HG03378 (cell line): Measurements from ENCODE around the gene SLC25A29.
A peak's percentile ranks its signal among the peaks of the same experiment; 100 is the strongest.
"Not testable (repeated sequence)": the region's sequence is repeated elsewhere in the genome, so short reads cannot be mapped to it uniquely, and the experiment has no call there.

Source experiments
- ATAC-seq: cut with Tn5 transposase; IDR thresholded peaks from one replicate; pipeline ENCODE4 v1.9.1; 2021; ENCODE audit warnings: mild to moderate bottlenecking, moderate library complexity; ENCODE audit not compliant: unreplicated experiment

The SLC25A29 gene

GRCh38 chr14:100294963-100295330 lies 11.3 kb downstream of the SLC25A29 start:
- no peak for ATAC-seq

- no peak for ATAC-seq
Measured at GRCh38 chr14:100294213-100294962, 11.9 kb downstream of the SLC25A29 start.

- ATAC-seq: no peak
Measured at GRCh38 chr14:100293497-100294212, 12.6 kb downstream of the SLC25A29 start.

GRCh38 chr14:100292776-100293461 lies 13.3 kb downstream of the SLC25A29 start:
- no peak for ATAC-seq

GRCh38 chr14:100292301-100292775 lies 13.9 kb downstream of the SLC25A29 start:
- no peak for ATAC-seq

- no peak for ATAC-seq
Measured at GRCh38 chr14:100291305-100292075, 14.8 kb downstream of the SLC25A29 start.

- ATAC-seq: no peak
Measured at GRCh38 chr14:100290607-100291304, 15.5 kb downstream of the SLC25A29 start.

- no peak for ATAC-seq
Measured at GRCh38 chr14:100289916-100290606, 16.2 kb downstream of the SLC25A29 start.

GRCh38 chr14:100288382-100289185 lies 17.7 kb downstream of the SLC25A29 start:
- ATAC-seq: no peak

GRCh38 chr14:100287998-100288295 lies 18.3 kb downstream of the SLC25A29 start:
- ATAC-seq: not testable (repeated sequence)

- no peak for ATAC-seq
Measured at GRCh38 chr14:100287202-100287997, 18.8 kb downstream of the SLC25A29 start.

- no peak for ATAC-seq
Measured at GRCh38 chr14:100286484-100287191, 19.6 kb downstream of the SLC25A29 start.

- no peak for ATAC-seq
Measured at GRCh38 chr14:100285913-100286400, 20.3 kb downstream of the SLC25A29 start.

- peak; percentile 68 for ATAC-seq
Measured at GRCh38 chr14:100285021-100285912, 21.0 kb downstream of the SLC25A29 start.

- no peak for ATAC-seq
Measured at GRCh38 chr14:100283984-100284881, 22.0 kb downstream of the SLC25A29 start.
